GM12873 (cell line): ENCODE measurements around the gene TSC1.

Experiments used
- TF ChIP-seq, protein P1 (sequence below): IDR thresholded peaks from 2 replicates; pipeline ENCODE4 v1.5.1; 2012; ENCODE audit warnings: low read depth, mild to moderate bottlenecking, moderate library complexity, low read length, control low read depth; ENCODE audit not compliant: insufficient read depth; ENCODE audit errors: missing control alignments

The TSC1 gene

GRCh38 chr9:132927704-132928103, 16.7 kb downstream of the TSC1 start:
- TF ChIP-seq, protein P1, sequence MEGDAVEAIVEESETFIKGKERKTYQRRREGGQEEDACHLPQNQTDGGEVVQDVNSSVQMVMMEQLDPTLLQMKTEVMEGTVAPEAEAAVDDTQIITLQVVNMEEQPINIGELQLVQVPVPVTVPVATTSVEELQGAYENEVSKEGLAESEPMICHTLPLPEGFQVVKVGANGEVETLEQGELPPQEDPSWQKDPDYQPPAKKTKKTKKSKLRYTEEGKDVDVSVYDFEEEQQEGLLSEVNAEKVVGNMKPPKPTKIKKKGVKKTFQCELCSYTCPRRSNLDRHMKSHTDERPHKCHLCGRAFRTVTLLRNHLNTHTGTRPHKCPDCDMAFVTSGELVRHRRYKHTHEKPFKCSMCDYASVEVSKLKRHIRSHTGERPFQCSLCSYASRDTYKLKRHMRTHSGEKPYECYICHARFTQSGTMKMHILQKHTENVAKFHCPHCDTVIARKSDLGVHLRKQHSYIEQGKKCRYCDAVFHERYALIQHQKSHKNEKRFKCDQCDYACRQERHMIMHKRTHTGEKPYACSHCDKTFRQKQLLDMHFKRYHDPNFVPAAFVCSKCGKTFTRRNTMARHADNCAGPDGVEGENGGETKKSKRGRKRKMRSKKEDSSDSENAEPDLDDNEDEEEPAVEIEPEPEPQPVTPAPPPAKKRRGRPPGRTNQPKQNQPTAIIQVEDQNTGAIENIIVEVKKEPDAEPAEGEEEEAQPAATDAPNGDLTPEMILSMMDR, result no peak

- TF ChIP-seq, protein P1, result no peak
These were observed 21.0 kb downstream of the TSC1 start for GRCh38 chr9:132923346-132923902.

- TF ChIP-seq, protein P1, result no peak
These were observed 24.7 kb downstream of the TSC1 start for GRCh38 chr9:132919614-132920268.

GRCh38 chr9:132914924-132915323, 29.5 kb downstream of the TSC1 start:
- TF ChIP-seq, protein P1, result no peak

DNA sequence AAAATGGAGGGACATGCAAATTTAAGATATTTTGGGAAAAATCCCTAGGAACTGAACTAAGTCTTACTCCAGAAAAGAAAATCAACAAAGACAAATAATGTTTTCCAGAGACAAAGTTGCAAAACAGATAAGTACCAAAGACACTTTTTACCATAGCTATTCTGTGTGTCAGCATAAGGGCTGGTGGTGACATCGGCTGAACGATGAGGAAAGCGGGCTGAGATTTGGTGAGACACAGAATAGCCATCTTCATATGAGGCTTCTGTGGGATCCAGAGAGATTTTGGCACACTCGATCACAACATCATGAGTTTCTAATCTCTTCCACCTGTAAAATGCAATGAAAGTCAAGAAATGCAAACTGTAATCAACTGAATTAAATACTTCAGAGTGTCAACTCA, 32.3 kb downstream of the TSC1 start:
- TF ChIP-seq, protein P1, result no peak

GRCh38 chr9:132910376-132910775, 34.0 kb downstream of the TSC1 start:
- TF ChIP-seq, protein P1, result no peak

DNA sequence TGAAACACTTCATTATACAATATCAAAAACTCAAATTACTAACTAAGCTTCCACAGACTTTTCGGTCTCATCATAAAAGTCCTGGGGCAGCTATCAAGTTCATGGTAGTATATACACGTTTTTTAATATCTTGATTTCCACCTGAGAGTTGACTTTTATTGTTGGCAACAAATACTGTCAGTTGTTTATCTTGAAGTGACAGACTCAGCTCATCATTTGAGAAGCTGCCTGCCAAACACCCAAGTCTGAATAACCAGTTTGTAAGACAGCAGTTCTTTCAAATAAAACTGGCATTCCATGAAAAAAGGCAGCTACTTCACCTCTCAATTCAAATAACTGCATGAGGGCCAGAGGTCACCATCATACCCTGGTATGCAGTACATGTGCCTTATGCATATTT, 35.1 kb downstream of the TSC1 start:
- TF ChIP-seq, protein P1, result no peak

DNA sequence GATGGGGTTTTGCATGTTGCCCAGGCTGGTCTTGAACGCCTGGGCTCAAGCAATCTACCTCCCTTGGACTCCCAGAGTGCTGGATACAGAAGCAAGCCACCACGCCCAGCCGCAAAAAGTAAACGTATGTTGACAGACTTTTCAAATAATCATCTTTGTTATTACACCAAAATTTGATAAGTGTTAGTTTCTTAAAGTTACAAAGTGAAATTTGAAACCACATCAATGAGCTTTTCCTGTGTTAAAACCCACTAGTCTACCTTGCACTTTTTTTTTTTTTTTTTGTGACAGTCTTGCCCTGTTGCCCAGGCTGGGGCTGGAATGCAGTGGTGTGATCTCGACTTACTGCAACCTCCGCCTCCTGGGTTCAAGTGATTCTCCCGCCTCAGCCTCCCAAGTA, 35.8 kb downstream of the TSC1 start:
- TF ChIP-seq, protein P1, result no peak
